ENCODE measurements around the gene MINDY2. TPM values are rescaled to one million over a fixed set of nuclear protein-coding genes. Genes with fewer than 3 reads are reported as not detected.

Gene MINDY2
- total RNA-seq, 2 experiments from 2014 or later = 7.5 to 7.7 TPM

DNA sequence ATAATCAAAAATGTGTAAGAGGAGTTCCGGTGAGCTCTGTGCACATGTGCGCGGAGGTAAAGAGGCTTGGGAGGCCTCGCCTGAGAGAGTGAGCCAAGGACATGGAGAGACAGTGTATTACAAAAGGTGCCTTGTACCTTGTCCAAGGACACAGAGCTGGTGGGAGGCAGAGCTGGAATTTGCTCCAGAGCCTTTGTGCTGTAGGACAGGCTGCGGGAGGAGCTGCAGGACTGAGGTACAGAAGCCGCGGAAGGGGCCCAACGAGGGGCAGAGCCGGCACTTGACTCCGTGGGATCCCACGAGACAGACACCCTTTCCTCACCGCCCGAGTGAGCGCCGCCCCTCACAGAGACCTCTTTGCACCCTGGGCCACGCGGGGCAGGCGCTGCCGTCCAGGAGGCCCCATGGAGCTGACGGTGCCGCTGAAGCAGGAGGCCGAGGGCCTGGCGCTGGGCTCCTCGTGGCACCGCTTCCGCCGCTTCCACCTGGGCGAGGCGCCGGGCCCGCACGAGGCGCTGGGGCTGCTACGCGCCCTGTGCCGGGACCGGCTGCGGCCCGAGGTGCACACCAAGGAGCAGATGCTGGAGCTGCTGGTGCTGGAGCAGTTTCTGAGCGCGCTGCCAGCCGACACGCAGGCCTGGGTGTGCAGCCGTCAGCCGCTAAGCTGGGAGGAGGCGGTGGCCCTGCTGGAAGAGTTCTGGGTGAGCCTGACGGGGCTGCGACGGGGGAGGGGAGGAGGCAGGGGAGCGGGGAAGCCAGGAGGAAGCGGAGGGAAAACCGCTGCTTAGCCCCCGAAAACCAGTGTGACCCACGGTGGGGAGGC, 93.7 kb downstream of the MINDY2 start:
- Histone ChIP-seq H3K36me3 (ENCODE audit: insufficient read depth, low read length) (no peaks in the 10 kb centered on the region), H3K9me3 (ENCODE audit: control insufficient read depth in 1 of 2, insufficient read depth in 1 of 2, low read length in 2 of 2) (peaks cover 0 to 6% of the 10 kb centered on the region in 2 experiments), H3K4me3 (ENCODE audit: low read length) (no peak overlapping the region), H3K27me3 (ENCODE audit: control insufficient read depth in 1 of 2, insufficient read depth in 2 of 2, low read length in 2 of 2) (no peaks in the 10 kb centered on the region), H3K27ac (ENCODE audit: low read depth in 1 of 2, low read length in 2 of 2) (no peak overlapping the region), H3K4me1 (ENCODE audit: insufficient read depth, low read length) (peaks cover 3% of the 10 kb centered on the region)
- DNase-seq (peak in 4 of 14 experiments; percentile 5 to 18 (median 10)), ATAC-seq (ENCODE audit: poor library complexity) (peak; percentile 23)
- H3K4me1 Mint-ChIP-seq (ENCODE audit: low read depth) = peaks cover 29% of the 10 kb centered on the region
- H3K4me3 Mint-ChIP-seq = no peak overlapping the region
- H3K36me3 Mint-ChIP-seq (ENCODE audit: low read depth) = no peaks in the 10 kb centered on the region
- H3K27me3 Mint-ChIP-seq = peaks cover 7% of the 10 kb centered on the region
- H3K27ac Mint-ChIP-seq = no peak overlapping the region
- ChIA-PET CTCF (no interaction called here), POLR2A (no interaction called here)
- TF ChIP-seq, protein P1, sequence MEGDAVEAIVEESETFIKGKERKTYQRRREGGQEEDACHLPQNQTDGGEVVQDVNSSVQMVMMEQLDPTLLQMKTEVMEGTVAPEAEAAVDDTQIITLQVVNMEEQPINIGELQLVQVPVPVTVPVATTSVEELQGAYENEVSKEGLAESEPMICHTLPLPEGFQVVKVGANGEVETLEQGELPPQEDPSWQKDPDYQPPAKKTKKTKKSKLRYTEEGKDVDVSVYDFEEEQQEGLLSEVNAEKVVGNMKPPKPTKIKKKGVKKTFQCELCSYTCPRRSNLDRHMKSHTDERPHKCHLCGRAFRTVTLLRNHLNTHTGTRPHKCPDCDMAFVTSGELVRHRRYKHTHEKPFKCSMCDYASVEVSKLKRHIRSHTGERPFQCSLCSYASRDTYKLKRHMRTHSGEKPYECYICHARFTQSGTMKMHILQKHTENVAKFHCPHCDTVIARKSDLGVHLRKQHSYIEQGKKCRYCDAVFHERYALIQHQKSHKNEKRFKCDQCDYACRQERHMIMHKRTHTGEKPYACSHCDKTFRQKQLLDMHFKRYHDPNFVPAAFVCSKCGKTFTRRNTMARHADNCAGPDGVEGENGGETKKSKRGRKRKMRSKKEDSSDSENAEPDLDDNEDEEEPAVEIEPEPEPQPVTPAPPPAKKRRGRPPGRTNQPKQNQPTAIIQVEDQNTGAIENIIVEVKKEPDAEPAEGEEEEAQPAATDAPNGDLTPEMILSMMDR (IDR thresholded peaks at IDR 0.05) = no peak
- intact Hi-C loops (cut with DNase I, micrococcal nuclease) = no loop called here
- H3K9me3 Mint-ChIP-seq = no peaks in the 10 kb centered on the region

DNA sequence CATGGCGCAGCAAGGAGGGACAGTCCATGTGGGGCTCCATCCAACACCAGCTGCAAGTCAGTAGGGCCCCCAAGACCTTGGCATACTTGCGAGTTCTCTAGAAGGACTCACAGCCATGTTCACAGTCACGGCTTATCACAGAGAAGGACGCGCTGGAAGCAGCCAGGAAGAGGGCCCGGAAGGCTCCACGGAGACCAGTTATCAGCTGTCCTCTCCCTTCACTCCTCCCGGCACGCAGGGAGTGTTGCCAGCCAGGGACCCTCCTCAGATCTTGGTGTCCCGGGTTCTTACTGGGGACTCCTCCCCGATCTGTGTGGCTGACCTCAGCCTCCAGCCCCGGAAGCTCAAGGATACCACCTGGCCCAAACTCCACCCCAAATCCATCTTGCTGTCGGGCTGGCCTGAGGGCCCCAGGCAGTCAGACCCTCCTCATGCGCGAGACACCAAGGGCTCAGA, 94.4 kb downstream of the MINDY2 start:
- intact Hi-C loops (cut with DNase I, micrococcal nuclease) = no loop called here
- ChIA-PET CTCF (no interaction called here), POLR2A (no interaction called here)
- H3K4me1 Mint-ChIP-seq (ENCODE audit: low read depth) = peaks cover 29% of the 10 kb centered on the region
- Histone ChIP-seq H3K4me1 (ENCODE audit: insufficient read depth, low read length) (peaks cover 3% of the 10 kb centered on the region), H3K36me3 (ENCODE audit: insufficient read depth, low read length) (no peaks in the 10 kb centered on the region), H3K9me3 (ENCODE audit: control insufficient read depth in 1 of 2, insufficient read depth in 1 of 2, low read length in 2 of 2) (peaks cover 0 to 6% of the 10 kb centered on the region in 2 experiments), H3K27me3 (ENCODE audit: control insufficient read depth in 1 of 2, insufficient read depth in 2 of 2, low read length in 2 of 2) (no peaks in the 10 kb centered on the region), H3K4me3 (ENCODE audit: low read length) (no peak overlapping the region), H3K27ac (ENCODE audit: low read depth in 1 of 2, low read length in 2 of 2) (no peak overlapping the region)
- ATAC-seq (ENCODE audit: poor library complexity) (no peak), DNase-seq (no peak)
- no peak overlapping the region for H3K27ac Mint-ChIP-seq
- H3K36me3 Mint-ChIP-seq (ENCODE audit: low read depth) = no peaks in the 10 kb centered on the region
- no peaks in the 10 kb centered on the region for H3K9me3 Mint-ChIP-seq
- H3K27me3 Mint-ChIP-seq = peaks cover 7% of the 10 kb centered on the region
- H3K4me3 Mint-ChIP-seq = no peak overlapping the region
- TF ChIP-seq, protein P1 (IDR thresholded peaks at IDR 0.05) = no peak

DNA sequence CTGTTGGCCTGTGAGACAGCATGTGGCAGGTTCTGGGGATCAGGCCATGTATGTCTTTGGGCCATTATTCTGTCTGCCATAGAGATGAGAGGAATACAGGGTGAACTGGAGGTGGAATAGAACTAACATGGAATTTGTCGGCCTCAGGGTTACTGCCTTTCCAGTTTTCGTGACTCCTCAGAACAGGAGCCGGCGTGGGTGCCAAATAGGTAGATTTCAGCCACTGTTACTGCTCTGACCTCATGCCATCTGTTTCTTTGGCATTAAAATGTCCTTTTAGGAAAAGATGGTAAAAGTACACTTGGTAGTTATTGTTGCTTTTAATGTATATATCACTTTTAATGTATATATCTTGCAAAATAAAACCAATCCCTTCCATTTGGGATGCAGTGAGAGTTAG, 96.8 kb downstream of the MINDY2 start:
- DNase-seq (no peak), ATAC-seq (ENCODE audit: poor library complexity) (no peak)
- ChIA-PET POLR2A (no interaction called here), CTCF (no interaction called here)
- Mint-ChIP-seq H3K4me3 (no peak overlapping the region), H3K27ac (no peak overlapping the region), H3K4me1 (ENCODE audit: low read depth) (peaks cover 8% of the 10 kb centered on the region), H3K36me3 (ENCODE audit: low read depth) (no peaks in the 10 kb centered on the region), H3K9me3 (no peaks in the 10 kb centered on the region), H3K27me3 (peaks cover 7% of the 10 kb centered on the region)
- no peaks in the 10 kb centered on the region for H3K27me3 ChIP-seq (ENCODE audit: control insufficient read depth in 1 of 2, insufficient read depth in 2 of 2, low read length in 2 of 2)
- no peak overlapping the region for H3K27ac ChIP-seq (ENCODE audit: low read depth in 1 of 2, low read length in 2 of 2)
- H3K4me3 ChIP-seq (ENCODE audit: low read length) = no peak overlapping the region
- H3K9me3 ChIP-seq (ENCODE audit: control insufficient read depth in 1 of 2, insufficient read depth in 1 of 2, low read length in 2 of 2) = peaks cover 0 to 6% of the 10 kb centered on the region in 2 experiments
- H3K4me1 ChIP-seq (ENCODE audit: insufficient read depth, low read length) = no peaks in the 10 kb centered on the region
- intact Hi-C loops (cut with DNase I, micrococcal nuclease) = no loop called here
- H3K36me3 ChIP-seq (ENCODE audit: insufficient read depth, low read length) = no peaks in the 10 kb centered on the region
- TF ChIP-seq, protein P1 (IDR thresholded peaks at IDR 0.05) = no peak

Data from CD4-positive, alpha-beta T cell (primary cell).